ENCODE measurements around the gene ITGA7. TPM values are rescaled to one million over a fixed set of nuclear protein-coding genes. Genes with fewer than 3 reads are reported as not detected.

The ITGA7 gene
- total RNA-seq, 1 donor: 13.9 TPM

DNA sequence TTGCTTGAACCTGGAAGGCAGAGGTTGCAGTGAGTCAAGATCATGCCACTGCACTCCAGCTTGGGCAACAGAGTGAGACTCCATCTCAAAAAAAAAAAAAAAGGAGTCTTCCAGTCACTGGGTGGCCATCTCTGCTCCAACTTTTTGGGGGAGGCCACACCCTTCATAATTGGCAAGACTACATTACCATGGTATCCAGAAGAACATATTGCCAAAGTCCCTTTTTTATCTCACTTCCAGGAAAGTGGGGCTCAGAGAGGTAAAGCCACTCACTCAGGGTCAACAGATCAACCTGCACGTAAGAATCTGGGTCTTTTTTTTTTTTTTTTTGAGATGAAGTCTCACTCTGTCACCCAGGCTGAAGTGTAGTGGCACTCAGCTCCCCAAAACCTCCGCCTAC is 26.2 kb upstream of the ITGA7 start:
- H3K4me3 ChIP-seq (ENCODE audit: low read depth, low read length): no peak overlapping the region
- TF ChIP-seq, protein P1, sequence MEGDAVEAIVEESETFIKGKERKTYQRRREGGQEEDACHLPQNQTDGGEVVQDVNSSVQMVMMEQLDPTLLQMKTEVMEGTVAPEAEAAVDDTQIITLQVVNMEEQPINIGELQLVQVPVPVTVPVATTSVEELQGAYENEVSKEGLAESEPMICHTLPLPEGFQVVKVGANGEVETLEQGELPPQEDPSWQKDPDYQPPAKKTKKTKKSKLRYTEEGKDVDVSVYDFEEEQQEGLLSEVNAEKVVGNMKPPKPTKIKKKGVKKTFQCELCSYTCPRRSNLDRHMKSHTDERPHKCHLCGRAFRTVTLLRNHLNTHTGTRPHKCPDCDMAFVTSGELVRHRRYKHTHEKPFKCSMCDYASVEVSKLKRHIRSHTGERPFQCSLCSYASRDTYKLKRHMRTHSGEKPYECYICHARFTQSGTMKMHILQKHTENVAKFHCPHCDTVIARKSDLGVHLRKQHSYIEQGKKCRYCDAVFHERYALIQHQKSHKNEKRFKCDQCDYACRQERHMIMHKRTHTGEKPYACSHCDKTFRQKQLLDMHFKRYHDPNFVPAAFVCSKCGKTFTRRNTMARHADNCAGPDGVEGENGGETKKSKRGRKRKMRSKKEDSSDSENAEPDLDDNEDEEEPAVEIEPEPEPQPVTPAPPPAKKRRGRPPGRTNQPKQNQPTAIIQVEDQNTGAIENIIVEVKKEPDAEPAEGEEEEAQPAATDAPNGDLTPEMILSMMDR (IDR thresholded peaks at IDR 0.05; ENCODE audit: insufficient read depth, low read length): no peak
- peak; percentile 25 for DNase-seq (ENCODE audit: low read depth)

DNA sequence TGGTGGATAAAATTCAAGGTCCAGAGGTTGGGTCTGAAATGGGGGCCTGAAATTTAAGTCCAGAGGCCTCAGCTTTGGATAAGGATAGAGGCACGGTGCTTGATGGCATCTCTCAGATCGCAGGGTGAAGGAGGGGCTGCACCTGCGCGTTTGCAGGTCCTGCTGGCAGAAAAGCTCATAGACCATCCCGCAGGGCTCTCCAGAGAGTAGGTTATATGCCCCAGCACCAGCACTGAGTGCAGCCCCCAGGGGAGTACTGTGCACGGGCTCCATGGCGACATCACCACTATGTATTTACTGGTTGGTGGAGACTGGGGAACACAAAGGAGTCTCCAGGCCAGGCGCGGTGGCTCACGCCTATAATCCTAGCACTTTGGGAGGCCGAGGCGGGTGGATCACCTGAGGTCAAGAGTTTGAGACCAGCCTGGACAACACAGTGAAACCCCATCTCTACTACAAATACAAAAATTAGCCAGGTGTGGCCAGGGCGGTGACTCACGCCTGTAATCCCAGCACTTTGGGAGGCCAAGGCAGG is 25.4 kb upstream of the ITGA7 start:
- no peak for DNase-seq (ENCODE audit: low read depth)
- TF ChIP-seq, protein P1 (IDR thresholded peaks at IDR 0.05; ENCODE audit: insufficient read depth, low read length): no peak

DNA sequence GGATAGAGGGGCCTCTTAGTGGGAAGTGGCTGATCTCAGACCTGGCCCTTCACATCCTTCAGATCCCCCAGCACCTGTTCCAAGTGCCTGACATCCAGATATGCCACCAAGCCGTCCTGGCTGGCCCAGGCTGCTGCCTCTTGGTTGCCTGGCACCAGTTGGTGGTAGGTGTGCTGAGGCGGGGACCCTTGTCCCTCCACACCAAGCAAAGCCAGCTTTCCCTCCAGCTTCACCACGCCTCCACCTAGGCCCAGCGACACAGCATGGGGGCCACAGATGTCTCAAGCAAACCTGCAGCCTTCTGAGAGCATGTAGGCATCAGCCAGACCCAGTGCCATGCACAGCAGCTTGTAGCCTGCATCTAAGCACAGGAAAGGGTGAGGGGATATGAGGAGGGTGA is 24.6 kb upstream of the ITGA7 start:
- no peak overlapping the region for H3K4me3 ChIP-seq (ENCODE audit: low read depth, low read length)
- TF ChIP-seq, protein P1 (IDR thresholded peaks at IDR 0.05; ENCODE audit: insufficient read depth, low read length): no peak
- DNase-seq (ENCODE audit: low read depth): no peak

More for the DNA sequence above, 25.4 kb upstream of the ITGA7 start:
- H3K4me3 ChIP-seq (ENCODE audit: low read depth, low read length): no peak overlapping the region

DNA sequence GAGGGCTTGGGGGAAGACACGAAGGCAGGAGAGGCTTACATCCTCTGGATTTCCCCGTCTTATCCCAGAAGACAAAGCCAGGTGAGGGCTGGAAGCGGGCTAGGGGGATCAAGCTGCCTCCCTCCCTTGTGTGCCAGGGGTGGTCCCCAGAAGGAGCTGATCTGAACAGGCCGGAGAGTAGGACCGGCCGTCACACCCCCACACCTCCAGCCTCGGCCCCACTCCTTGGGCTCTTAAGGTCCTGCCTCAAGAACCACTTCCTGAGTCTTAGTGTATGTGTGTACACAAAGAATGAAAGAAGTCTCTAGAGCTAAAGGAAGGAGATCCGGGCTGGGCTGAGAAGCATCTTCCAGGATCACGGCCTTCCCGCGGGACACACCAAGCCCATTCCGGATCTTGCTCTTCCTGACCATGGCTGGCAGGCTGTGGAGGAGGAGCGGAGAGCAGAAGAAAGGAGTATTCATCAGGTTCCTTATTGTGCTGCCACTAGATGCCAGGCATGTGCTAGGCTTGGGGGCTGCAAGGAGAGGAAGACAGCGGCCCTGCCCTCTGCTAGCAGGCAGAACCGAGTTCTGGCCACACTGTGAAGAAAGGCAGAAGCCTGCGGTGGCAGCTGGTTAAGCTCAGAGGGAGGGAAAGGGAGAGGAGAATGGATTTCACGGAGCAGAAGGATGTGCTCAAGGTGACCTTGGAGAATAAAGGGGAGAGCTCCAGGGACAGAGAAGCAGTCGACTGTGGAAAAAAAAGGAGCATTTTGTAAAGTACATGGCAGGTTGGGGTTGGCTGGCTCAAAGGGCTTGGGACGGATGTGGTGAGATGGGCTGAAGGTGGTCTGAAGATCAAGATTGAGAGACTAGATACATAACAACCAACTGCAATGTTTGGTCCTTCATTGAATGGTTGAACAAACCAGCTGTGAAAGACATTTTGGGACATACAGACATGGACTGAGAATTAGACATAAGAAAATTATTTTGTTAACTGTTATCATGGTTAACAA is 22.4 kb upstream of the ITGA7 start:
- TF ChIP-seq, protein P1 (IDR thresholded peaks at IDR 0.05; ENCODE audit: insufficient read depth, low read length): no peak

GRCh38 chr12:55728939-55729818 is 21.5 kb upstream of the ITGA7 start, which contains the start of gene CD63:
Gene CD63, minus strand, starts transcription at chr12:55729009. Its CDS starts 668 bp downstream, at chr12:55728341.
- TF ChIP-seq, protein P1 (IDR thresholded peaks at IDR 0.05; ENCODE audit: insufficient read depth, low read length): no peak
- DNase-seq (ENCODE audit: low read depth): peak; percentile 94

More for the DNA sequence above, 22.4 kb upstream of the ITGA7 start:
- H3K4me3 ChIP-seq (ENCODE audit: low read depth, low read length): peak overlapping the region; percentile 97
- DNase-seq (ENCODE audit: low read depth): peak; percentile 56

More at GRCh38 chr12:55728939-55729818, 21.5 kb upstream of the ITGA7 start, which contains the start of gene CD63:
- H3K4me3 ChIP-seq (ENCODE audit: low read depth, low read length): peak within 1 kb of the TSS; percentile 97
